Stimulated activated CD4-positive, alpha-beta T cell treated with anti-CD3 and anti-CD28 coated beads, Interleukin-1b, Interleukin-23, amount 100 ng/mL, for 24 hours (primary cell): Measurements from ENCODE around the gene OPCML.

Experiments used
- DNase-seq, 4 experiments: peaks; one replicate each; pipeline ENCODE4 v3.0.0-alpha.2; 2020; ENCODE audit warnings: low read depth in 4 of 4, low spot score in 1 of 4

Gene OPCML

DNA sequence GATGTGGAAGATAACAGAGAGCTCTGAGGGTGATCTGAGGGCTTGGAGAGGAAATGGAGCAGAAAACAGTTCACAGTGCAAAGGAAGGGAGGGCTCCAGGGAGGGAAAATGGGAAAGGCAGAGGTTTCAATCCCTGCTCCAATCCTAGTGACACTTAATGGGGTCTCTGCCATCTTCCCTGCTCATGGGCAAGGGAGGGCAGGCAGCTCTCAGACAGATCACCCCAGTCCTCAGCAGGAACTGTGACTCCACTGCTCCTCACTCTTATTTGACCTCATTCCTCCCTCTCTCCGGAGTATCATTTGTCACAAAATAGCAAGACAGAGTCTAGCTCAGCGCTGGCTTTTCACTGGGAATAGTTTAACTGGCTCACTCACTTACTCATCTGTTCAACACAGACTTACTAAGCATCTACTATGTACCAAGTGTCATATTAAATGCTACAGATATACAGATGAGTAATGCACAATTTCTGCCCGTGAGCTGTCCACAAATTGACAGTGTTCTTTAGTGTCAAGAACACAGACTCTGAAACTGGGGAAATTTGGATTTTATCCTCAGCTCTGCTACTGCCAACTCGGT, 817.4 kb downstream of the OPCML start:
- no peak for DNase-seq

- no peak for DNase-seq
Observed at GRCh38 chr11:132712466-132712865, 819.8 kb downstream of the OPCML start.

- no peak for DNase-seq
Observed at GRCh38 chr11:132704781-132705375, 827.4 kb downstream of the OPCML start.

DNA sequence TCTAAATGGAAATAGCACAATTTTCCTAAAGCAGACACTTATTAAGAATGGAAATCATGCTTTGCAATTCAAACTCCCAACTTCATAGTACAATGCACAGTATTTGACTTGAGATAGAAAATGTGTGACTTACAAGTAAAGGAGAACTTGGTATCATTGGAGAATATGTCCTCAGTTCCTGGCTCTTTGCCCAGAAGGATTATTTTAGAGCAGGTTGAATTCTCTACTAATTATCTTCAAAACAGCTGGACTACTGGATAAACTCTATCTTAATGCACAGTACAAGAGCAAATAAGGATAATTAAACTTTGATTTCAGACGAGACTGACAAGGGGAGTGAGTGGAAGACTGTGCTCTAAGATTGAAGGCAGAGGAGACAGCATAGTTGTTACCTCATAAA, 839.4 kb downstream of the OPCML start:
- DNase-seq: no peak

- no peak for DNase-seq
Observed at GRCh38 chr11:132691848-132692550, 840.3 kb downstream of the OPCML start.

GRCh38 chr11:132686886-132687285, 845.4 kb downstream of the OPCML start:
- no peak for DNase-seq

GRCh38 chr11:132685174-132685611, 847.1 kb downstream of the OPCML start:
- no peak for DNase-seq

- DNase-seq: no peak
Observed at GRCh38 chr11:132683602-132684001, 848.7 kb downstream of the OPCML start.

DNA sequence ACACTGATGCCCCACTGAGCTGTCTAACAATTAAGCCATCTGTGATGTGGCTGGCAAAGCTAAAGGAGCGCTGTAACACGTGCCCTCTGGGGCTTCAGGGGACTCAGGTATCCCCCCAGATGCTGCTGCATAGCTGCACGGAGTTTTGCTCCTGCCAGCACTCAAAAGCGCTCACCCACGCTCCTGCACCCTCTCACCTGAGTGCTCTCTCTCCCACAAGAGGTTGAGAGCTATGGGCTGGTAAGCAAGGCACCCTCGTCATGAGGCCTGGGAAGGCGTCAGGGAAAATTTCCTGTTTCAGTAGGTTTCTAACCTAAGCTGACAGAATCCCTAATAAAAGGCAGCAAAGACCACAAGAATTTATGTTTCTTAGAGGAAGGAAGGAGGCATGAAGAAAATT, 850.3 kb downstream of the OPCML start:
- DNase-seq: no peak

GRCh38 chr11:132680584-132680983, 851.7 kb downstream of the OPCML start:
- DNase-seq: no peak

DNA sequence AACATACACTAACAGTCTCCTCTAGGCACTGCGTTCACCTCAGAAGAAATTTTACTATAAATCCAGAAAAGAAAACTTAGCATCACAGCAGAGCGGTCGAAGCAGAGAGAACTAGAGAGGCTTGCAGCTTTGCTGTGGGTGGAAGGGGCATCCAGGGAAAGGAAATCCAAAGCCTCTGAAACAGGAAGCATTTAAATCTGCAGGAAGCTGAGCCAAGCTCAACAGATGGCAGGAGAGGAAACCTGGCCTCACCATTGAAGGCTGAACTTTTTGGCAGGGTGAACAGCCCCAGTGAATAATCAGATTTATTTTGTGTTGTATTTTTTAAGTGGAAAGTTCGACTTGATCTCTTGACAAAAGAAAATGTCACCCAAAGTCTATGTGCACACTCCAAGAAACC, 858.1 kb downstream of the OPCML start:
- no peak for DNase-seq

- no peak for DNase-seq
Observed at GRCh38 chr11:132671851-132672370, 860.4 kb downstream of the OPCML start.

- DNase-seq: no peak
Observed at GRCh38 chr11:132670921-132671675, 861.2 kb downstream of the OPCML start.

GRCh38 chr11:132669949-132670348, 862.4 kb downstream of the OPCML start:
- no peak for DNase-seq

DNA sequence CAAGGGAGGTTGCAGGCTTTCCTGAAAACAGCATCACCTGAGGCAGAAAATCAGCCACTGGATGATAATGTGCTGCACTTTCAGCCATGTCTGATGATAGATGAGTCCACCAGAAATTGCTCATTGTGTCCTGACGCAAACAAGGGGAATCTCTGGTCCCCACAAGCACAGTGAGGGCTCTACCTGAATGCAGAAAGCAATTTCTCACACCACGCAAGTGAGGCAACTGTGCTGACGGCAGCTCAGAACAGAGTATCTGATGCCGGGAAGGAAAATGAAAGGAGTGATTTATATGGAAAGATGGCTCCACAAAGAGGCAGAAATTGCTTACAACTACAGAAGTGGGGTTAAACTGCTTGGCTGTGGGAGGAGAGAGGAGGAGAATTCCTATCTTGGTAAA, 867.1 kb downstream of the OPCML start:
- DNase-seq: no peak

DNA sequence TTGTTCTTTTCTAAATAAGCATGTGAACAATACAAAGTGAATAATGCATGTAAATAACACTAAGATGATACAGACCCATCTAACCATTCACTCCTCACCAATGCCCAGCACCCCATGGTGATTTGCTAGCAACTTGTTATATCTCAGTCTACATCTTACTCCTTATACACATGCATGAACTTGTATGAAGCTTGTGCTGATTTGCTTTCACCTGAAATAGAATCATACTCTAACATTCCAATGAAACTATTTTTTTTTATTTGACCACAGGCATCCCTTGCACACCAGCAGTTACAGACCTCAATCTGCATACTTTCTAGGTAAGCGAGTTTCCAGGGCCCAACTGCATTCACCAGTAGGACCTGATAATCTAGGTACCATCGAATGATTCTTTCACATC, 873.6 kb downstream of the OPCML start:
- DNase-seq: no peak

DNA sequence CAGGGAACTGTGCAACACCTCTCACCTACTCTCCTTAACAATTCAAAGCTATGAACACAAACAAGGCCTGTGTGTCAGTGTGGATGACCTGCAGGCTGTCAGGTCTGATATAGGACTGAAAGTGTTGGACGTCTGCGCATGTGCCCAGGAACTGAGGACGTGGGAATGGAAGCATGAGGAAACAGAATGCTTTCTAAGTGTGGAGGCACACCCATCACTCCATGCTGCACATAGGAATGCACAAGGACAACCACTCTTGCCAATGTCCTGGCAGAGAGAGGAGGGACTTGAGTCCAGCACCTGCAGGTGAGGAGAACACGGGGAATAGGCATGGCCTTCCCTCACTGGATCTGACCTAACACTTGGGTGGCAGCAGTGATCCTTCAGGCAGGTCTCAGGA, 874.3 kb downstream of the OPCML start:
- no peak for DNase-seq

DNA sequence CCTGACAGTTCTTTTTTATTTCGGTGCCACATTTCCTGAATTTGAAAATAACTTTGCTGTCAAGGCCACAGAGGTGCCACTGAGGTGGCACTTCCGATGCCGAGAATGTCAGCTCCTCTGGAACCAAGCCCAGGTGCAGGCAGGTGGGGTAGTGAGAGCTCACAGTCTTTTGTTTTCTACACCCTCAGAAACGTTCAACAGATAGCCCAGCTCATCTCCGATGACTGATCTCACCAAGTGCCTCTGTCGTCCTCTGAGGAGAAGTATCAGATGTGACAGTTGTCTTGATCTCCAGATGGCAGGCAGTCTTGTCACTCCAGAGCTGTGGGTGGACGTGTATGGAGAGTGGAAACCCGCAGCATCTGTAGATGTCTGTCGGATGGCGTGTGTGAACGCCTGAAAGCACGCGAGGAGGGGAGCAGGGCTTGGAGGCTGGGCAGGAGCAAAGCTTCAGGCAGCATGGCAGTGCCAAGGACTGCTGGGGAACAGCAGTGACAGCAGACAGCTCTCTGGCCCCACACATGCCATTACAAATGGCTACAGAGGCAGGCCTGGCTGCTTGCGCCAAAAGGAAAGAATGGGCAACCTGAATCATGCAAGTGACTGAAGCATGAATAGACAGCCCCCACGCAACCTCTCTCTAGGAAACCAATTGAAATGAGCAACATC, 877.0 kb downstream of the OPCML start:
- DNase-seq: no peak

DNA sequence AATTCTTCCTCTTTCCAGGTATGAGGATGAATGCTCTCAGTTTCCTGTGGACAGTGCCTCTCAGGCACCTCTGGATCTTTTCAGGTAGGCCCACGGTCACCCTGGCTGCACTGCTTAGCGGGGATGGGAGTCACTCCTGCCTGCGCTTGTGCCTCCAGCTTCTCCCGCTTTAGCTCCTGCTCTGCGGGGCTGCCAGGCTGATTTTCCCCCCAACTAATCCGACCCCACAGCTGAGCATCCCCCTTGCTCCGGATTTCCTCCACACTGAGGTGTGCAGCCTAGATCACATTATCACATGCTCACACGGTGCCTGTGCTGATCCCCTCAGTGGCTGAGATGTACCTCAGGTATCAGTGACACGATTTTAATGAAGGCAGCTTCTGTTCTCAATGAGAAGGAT, 879.1 kb downstream of the OPCML start:
- no peak for DNase-seq

- no peak for DNase-seq
Observed at GRCh38 chr11:132650969-132651720, 881.2 kb downstream of the OPCML start.
